T-helper 22 cell (primary cell): ENCODE results near the gene C17orf113.
"Not testable (repeated sequence)": the region's sequence is repeated elsewhere in the genome, so short reads cannot be mapped to it uniquely, and the experiment has no call there.

ENCODE experiments used
- DNase-seq: peaks from one replicate; pipeline ENCODE4 v3.0.0-alpha.2; 2020; ENCODE audit warnings: low read depth

The C17orf113 gene

GRCh38 chr17:42041619-42042018, 8.8 kb downstream of the C17orf113 start:
- no peak for DNase-seq

- no peak for DNase-seq
Observed at GRCh38 chr17:42040818-42041217, 9.6 kb downstream of the C17orf113 start.

GRCh38 chr17:42039794-42040763, 10.3 kb downstream of the C17orf113 start:
- DNase-seq = no peak

GRCh38 chr17:42038221-42038973, 12.0 kb downstream of the C17orf113 start:
- DNase-seq = no peak

- DNase-seq = no peak
Observed at GRCh38 chr17:42034059-42034458, 16.3 kb downstream of the C17orf113 start.

GRCh38 chr17:42031584-42031983, 18.8 kb downstream of the C17orf113 start:
- no peak for DNase-seq

- DNase-seq = no peak
Observed at GRCh38 chr17:42028791-42029127, 21.6 kb downstream of the C17orf113 start.

- no peak for DNase-seq
Observed at GRCh38 chr17:42027961-42028790, 22.2 kb downstream of the C17orf113 start.

- no peak for DNase-seq
Observed at GRCh38 chr17:42027590-42027889, 22.9 kb downstream of the C17orf113 start.

- DNase-seq = no peak
Observed at GRCh38 chr17:42026857-42027589, 23.4 kb downstream of the C17orf113 start.

GRCh38 chr17:42025936-42026335, 24.5 kb downstream of the C17orf113 start:
- DNase-seq = no peak

GRCh38 chr17:42025191-42025579, 25.2 kb downstream of the C17orf113 start:
- no peak for DNase-seq

- DNase-seq = no peak
Observed at GRCh38 chr17:42023524-42024349, 26.7 kb downstream of the C17orf113 start.

GRCh38 chr17:42020845-42021244, 29.6 kb downstream of the C17orf113 start:
- DNase-seq = not testable (repeated sequence)

- DNase-seq = peak; percentile 92
Observed at GRCh38 chr17:42019509-42020404, 30.6 kb downstream of the C17orf113 start, which contains the start of gene NKIRAS2. NKIRAS2 (plus strand) TSS chr17:42020090; CDS start chr17:42021578, 1,488 bp downstream.

- no peak for DNase-seq
Observed at GRCh38 chr17:42018988-42019387, 31.4 kb downstream of the C17orf113 start.

- no peak for DNase-seq
Observed at GRCh38 chr17:42018339-42018738, 32.1 kb downstream of the C17orf113 start.

- DNase-seq = no peak
Observed at GRCh38 chr17:42017866-42018200, 32.6 kb downstream of the C17orf113 start.

- peak; percentile 81 for DNase-seq
Observed at GRCh38 chr17:42016941-42017865, 33.2 kb downstream of the C17orf113 start, which contains the start of gene DNAJC7. DNAJC7 (minus strand) TSS chr17:42017439; CDS start chr17:42017416, 23 bp downstream.
